HG02870 (cell line): ENCODE data around the gene ACO2.
"Not testable (repeated sequence)": the region's sequence is repeated elsewhere in the genome, so short reads cannot be mapped to it uniquely, and the experiment has no call there.

Experiments
- ATAC-seq: cut with Tn5 transposase; IDR thresholded peaks from one replicate; pipeline ENCODE4 v1.9.1; 2021; ENCODE audit warnings: mild to moderate bottlenecking, moderate library complexity; ENCODE audit not compliant: unreplicated experiment

Gene ACO2

GRCh38 chr22:41447435-41448188 is 21.3 kb upstream of the ACO2 start:
- no peak for ATAC-seq

GRCh38 chr22:41448189-41448808 is 20.6 kb upstream of the ACO2 start:
- peak; percentile 40 for ATAC-seq

GRCh38 chr22:41458161-41458728 is 10.7 kb upstream of the ACO2 start:
- no peak for ATAC-seq

- no peak for ATAC-seq
These were observed 9.5 kb upstream of the ACO2 start for GRCh38 chr22:41459431-41459830.

GRCh38 chr22:41460071-41460470 is 8.8 kb upstream of the ACO2 start:
- ATAC-seq = not testable (repeated sequence)

DNA sequence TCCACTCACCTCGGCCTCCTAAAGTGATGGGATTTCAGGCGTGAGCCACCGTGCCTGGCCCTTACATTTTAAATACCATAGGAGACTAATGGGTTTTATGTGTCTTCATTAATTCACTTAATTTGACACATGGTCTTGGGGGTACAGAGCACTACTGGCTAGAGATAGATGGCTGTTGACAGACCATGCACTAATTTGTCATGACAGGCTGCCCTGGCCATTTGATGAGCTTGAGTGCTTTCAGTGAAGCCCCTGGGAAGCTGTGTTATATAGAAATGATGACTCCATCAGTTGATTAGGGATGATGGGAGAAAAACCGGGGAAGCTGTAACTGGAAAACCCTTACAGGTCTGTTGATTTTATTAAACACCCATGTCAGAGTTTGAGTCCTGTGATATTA is 7.0 kb upstream of the ACO2 start:
- no peak for ATAC-seq

- peak; percentile 9 for ATAC-seq
These were observed 418 bp downstream of the ACO2 start for GRCh38 chr22:41469218-41469851.

DNA sequence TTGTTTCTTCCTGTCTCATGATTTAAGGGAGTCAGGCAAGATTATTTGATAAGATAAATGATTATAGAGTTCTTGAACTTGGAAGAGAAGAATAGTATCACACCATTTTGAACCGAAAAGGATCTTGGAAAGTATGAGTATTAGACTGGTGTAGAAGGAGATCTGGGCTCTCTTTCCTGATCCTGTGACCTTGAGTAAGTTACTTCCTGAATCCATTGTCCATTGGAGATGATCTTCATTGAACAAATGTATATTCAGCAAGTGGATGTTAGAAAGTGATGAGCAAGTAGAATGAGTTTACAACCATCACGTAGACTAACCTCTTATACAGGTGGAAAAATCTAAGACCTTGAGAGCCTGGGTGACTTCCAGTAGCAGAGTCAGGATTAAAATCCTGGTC is 2.0 kb downstream of the ACO2 start:
- no peak for ATAC-seq

GRCh38 chr22:41471568-41471967 is 2.7 kb downstream of the ACO2 start:
- no peak for ATAC-seq

DNA sequence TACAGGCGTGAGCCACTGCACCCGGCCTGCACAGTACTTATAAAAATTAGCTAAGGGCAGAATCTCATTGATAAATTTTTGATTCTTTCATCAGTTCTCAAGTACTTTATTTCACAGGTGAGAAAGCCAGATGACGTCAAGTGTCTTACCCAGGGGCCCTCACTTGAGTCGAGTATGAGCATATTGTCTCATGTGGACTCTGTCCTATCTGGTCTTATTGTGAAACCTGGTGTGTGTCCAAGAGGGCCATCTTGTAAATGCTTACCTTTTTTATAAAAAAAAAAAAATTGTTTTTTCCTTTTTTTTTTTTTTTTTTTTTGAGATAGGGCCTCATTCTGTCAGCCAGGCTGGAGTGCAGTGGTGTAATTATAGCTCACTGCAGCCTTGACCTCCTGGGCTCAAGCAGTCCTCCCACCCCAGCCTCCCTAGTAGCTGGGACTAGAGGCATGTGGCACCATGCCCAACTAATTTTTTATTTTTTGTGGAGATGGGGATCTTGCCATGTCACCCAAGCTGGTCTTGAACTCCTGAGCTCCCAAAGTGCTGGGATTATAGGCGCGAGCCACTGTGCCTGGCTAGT is 6.0 kb downstream of the ACO2 start:
- no peak for ATAC-seq

DNA sequence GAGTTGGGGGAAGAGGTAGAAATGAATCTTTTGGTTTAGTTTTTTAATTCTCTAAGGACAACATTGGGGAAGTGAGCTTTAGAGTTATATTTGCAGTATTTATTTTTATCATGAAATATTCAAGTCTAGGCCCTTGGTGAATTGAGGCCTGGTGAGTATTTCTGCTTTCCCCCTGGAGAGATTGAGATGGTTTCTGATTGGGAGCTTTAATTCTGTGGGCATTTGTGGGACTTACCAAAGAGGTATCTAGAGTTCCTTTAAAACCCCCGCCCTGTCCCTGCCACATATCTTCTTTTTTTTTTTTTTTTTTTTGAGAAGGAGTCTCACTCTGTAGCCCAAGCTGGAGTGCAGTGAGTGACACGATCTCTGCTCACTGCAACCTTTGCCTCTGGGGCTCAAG is 9.6 kb downstream of the ACO2 start:
- no peak for ATAC-seq

- no peak for ATAC-seq
These were observed 10.1 kb downstream of the ACO2 start for GRCh38 chr22:41478891-41479521.

GRCh38 chr22:41479671-41480396 is 10.9 kb downstream of the ACO2 start:
- ATAC-seq = no peak

DNA sequence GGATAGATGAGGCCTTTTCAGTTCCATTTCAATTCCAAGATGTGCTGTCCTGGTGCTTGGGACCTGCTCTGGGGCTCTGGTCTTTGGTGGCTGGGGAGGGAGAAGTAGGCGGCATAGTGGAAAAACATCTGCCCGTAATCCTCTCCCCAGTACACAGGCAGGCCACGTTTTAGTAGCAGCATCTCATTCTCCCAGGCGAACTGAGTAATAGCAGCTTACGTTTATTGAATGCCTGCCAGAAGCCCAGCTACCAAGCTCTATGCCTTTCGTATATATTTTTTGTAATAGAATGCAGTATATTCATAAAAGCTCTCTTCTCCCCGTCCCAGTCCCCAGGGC is 11.4 kb downstream of the ACO2 start:
- ATAC-seq = no peak

DNA sequence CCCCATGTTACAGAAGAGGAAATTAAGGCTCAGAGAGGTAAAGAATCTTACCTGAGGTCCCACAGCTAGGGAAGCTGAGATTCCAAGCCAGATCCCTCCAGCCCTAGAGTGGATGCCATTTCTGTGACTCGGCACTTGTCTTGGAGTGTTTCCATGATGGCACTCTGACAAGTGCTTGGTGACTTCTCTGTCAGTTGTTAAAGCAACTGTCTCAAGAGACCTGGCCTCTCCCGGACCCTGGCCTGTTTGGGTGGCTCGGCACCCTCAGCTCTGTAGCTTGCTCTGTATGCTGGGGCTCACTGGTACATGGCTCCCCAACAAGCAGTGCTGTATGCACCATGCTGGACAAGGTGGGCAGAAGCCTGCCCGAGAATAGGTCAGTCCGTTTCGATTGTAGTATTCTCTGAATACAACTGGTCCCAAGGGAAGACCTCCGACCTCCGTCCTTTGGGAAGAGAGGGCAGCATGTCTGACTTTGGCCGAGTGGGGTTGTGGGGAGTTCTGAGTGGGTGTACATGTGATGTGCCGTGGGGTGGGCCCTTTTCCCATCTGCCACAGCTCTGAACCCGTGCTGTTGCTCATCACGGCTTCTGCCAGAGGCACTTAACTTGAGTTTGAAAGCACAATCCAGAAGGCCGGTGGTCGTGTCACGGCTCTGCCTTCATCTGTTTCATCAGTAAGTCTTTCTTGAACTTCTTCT is 12.4 kb downstream of the ACO2 start:
- no peak for ATAC-seq

- no peak for ATAC-seq
These were observed 13.0 kb downstream of the ACO2 start for GRCh38 chr22:41481925-41482318.

DNA sequence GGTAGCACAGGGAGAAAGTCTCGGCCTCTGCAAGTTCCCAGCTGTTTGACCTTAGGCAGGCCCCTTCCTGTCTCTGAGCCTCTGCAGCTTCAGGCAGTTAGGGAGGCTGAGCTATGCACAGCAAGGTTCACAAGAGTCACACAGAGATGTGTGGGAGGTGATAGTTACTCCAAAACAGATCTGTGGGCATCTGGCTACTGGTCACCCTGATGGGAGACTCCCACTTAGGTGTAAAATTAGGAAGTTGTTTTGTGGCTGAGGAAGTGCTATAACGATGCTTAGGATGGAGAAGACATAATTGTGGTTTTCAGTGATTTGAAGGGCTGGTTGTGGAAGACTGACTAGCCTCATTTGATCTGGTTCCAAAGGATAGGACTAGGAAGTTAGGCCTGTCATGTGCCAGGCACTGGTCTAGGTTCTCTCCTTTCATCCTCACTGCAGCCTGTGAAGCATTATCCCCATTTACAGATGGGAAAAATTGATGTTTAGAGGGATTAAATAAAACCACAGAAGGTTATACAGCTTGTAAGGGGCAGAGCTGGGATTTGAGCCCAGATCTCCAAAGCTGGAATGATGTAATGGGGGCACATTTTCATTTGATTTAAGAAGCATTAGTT is 13.5 kb downstream of the ACO2 start:
- no peak for ATAC-seq

- ATAC-seq = no peak
These were observed 16.1 kb downstream of the ACO2 start for GRCh38 chr22:41485033-41485432.
